Prostate gland (tissue), 2 donors: ENCODE results near the gene WDR48.

Experiments
- CTCF ChIP-seq, 4 experiments: fragments of 200-600 bp in 2 of 4; fragments of 450-650 bp in 2 of 4; sonication (generic) in 2 of 4; IDR thresholded peaks; 1 replicate in 3 of 4; 2 replicates in 1 of 4; pipeline ENCODE4 v1.5.1; 2016 to 2019; ENCODE audit warnings: antibody characterized with exemption in 4 of 4, mild to moderate bottlenecking in 2 of 4, moderate library complexity in 2 of 4
- POLR2A ChIP-seq: fragments of 450-650 bp; IDR thresholded peaks from one replicate; pipeline ENCODE4 v1.6.1; 2016; ENCODE audit warnings: antibody characterized with exemption, mild to moderate bottlenecking
- POLR2AphosphoS5 ChIP-seq: sonication (generic); formaldehyde crosslinking; IDR thresholded peaks from one replicate; pipeline ENCODE4 v1.6.1; 2017; ENCODE audit warnings: antibody characterized with exemption

GRCh38 chr3:39011191-39011736 lies 40.6 kb upstream of the WDR48 start:
- TF ChIP-seq POLR2AphosphoS5, result no peak
- no peak for TF ChIP-seq CTCF (IDR thresholded peaks at IDR 0.05)
- no peak for TF ChIP-seq POLR2A
